A549 (cell line): ENCODE results near the gene CRADD. TPM values are rescaled to one million over a fixed set of nuclear protein-coding genes. Genes with fewer than 3 reads are reported as not detected.

Experiments
- ATAC-seq, 2 experiments: fragments of 200-7000 bp in 1 of 2; fragments of >200 bp in 1 of 2; cut with Nextera tagmentation in 1 of 2; cut with Tn5 transposase in 1 of 2; 3 replicates each; pipeline versions ENCODE4 v1.8.0 to v1.9.1; 2018 to 2020; ENCODE audit warnings: mild to moderate bottlenecking in 1 of 2, moderate library complexity in 1 of 2
- CTCF ChIA-PET: fragments of 300-600 bp; sonication (Branson Sonifier 250); formaldehyde crosslinking; extraction: SDS; loops from one replicate; lab custom pipeline; 2021; ENCODE audit warnings: antibody characterized with exemption, inconsistent platforms; lab: Yijun Ruan, JAX
- POLR2A ChIA-PET: fragments of 350-600 bp; formaldehyde crosslinking; extraction: SDS; loops from one replicate; lab custom pipeline; 2021; ENCODE audit warnings: antibody characterized with exemption, inconsistent platforms; lab: Yijun Ruan, JAX
- DNase-seq, 2 experiments: peaks; one replicate each; pipeline versions ENCODE4 v3.0.0 to v3.0.0-alpha.2; 2011 to 2016; ENCODE audit warnings: low read depth in 1 of 2, low spot score in 1 of 2
- FAIRE-seq: peaks from 2 replicates; lab custom pipeline; 2011; peaks lifted over from hg19 to GRCh38; lab: Jason Lieb, UNC
- H3K27ac ChIP-seq, 2 experiments: fragments of >200 bp; sonication (Bioruptor Twin); formaldehyde crosslinking; 3 replicates each; pipeline ENCODE4 v1.5.1; 2016 to 2017
- H3K4me1 ChIP-seq: fragments of >200 bp; sonication (Bioruptor Twin); formaldehyde crosslinking; 3 replicates; pipeline ENCODE4 v1.6.1; 2016
- H3K4me2 ChIP-seq: fragments of >200 bp; sonication (Bioruptor Twin); formaldehyde crosslinking; 3 replicates; pipeline ENCODE4 v1.6.1; 2016
- H3K4me3 ChIP-seq: fragments of >200 bp; sonication (Bioruptor Twin); formaldehyde crosslinking; 3 replicates; pipeline ENCODE4 v1.5.1; 2016
- H3K9me3 ChIP-seq: fragments of >200 bp; sonication (Bioruptor Twin); formaldehyde crosslinking; 3 replicates; pipeline ENCODE4 v1.6.1; 2016
- CBX8 ChIP-seq: fragments of 200-600 bp; sonication (generic); IDR thresholded peaks from 2 replicates; pipeline ENCODE4 v1.6.1; 2016
- CEBPB ChIP-seq, 2 experiments: fragments of >200 bp in 1 of 2; sonication (Bioruptor Twin) in 1 of 2; formaldehyde crosslinking in 1 of 2; IDR thresholded peaks; 2 replicates each; pipeline ENCODE4 v1.6.1; 2012 to 2016
- CHD2 ChIP-seq: fragments of 150-350 bp; IDR thresholded peaks from 2 replicates; pipeline ENCODE4 v1.6.1; 2014; ENCODE audit warnings: low read length; ENCODE audit not compliant: partially characterized antibody
- CHD4 ChIP-seq: fragments of 200-600 bp; sonication (generic); IDR thresholded peaks from 2 replicates; pipeline ENCODE4 v1.6.1; 2016; ENCODE audit warnings: antibody characterized with exemption, mild to moderate bottlenecking, borderline replicate concordance
- EHMT2 ChIP-seq: fragments of 200-600 bp; sonication (generic); IDR thresholded peaks from 2 replicates; pipeline ENCODE4 v1.6.1; 2016; ENCODE audit warnings: antibody characterized with exemption, low read depth, mild to moderate bottlenecking, moderate library complexity
- FOSL2 ChIP-seq, 2 experiments: fragments of 450-650 bp in 1 of 2; fragments of >200 bp in 1 of 2; sonication (Bioruptor Twin) in 1 of 2; formaldehyde crosslinking; IDR thresholded peaks; 2 replicates each; pipeline versions ENCODE4 v1.5.0 to v1.6.1; 2016 to 2020; ENCODE audit warnings: mild to moderate bottlenecking in 1 of 2, moderate library complexity in 1 of 2
- HEYL ChIP-seq: fragments of 250-450 bp; sonication (Bioruptor Pico); IDR thresholded peaks from 2 replicates; pipeline ENCODE4 v1.8.0; 2021; ENCODE audit warnings: mild to moderate bottlenecking, moderate library complexity
- HOXB13 ChIP-seq: fragments of 250-450 bp; sonication (Bioruptor Pico); IDR thresholded peaks from 2 replicates; pipeline ENCODE4 v1.5.0; 2020; ENCODE audit warnings: low read depth, mild to moderate bottlenecking, moderate library complexity
- JUN ChIP-seq, 2 experiments: fragments of >200 bp; sonication (Bioruptor Twin); formaldehyde crosslinking; IDR thresholded peaks; 2 replicates in 1 of 2; 3 replicates in 1 of 2; pipeline ENCODE4 v1.6.1; 2016 to 2017
- MAFK ChIP-seq: fragments of 450-650 bp; IDR thresholded peaks from 2 replicates; pipeline ENCODE4 v1.6.1; 2014; ENCODE audit not compliant: partially characterized antibody
- MAZ ChIP-seq: fragments of 150-350 bp; IDR thresholded peaks from 2 replicates; pipeline ENCODE4 v1.6.1; 2014; ENCODE audit warnings: antibody characterized with exemption, low read depth, low read length, borderline replicate concordance
- NFE2L2 ChIP-seq: fragments of 150-350 bp; conservative IDR thresholded peaks from 2 replicates; pipeline ENCODE4 v1.6.1; 2014; ENCODE audit warnings: low read length
- POLR2AphosphoS2 ChIP-seq: conservative IDR thresholded peaks from 2 replicates; pipeline ENCODE4 v1.6.1; 2012; ENCODE audit warnings: low read length, improper control_type of control experiment, inconsistent platforms
- RAD21 ChIP-seq, 2 experiments: fragments of >200 bp in 1 of 2; sonication (Bioruptor Twin) in 1 of 2; formaldehyde crosslinking in 1 of 2; IDR thresholded peaks in 1 of 2; conservative IDR thresholded peaks in 1 of 2; 2 replicates in 1 of 2; 3 replicates in 1 of 2; pipeline ENCODE4 v1.6.1; 2012 to 2018; ENCODE audit warnings: inconsistent platforms in 1 of 2
- SMC3 ChIP-seq: fragments of >200 bp; sonication (Bioruptor Twin); formaldehyde crosslinking; IDR thresholded peaks from 3 replicates; pipeline ENCODE4 v1.6.1; 2018; ENCODE audit warnings: inconsistent platforms
- TFCP2L1 ChIP-seq: fragments of 250-450 bp; sonication (Bioruptor Pico); IDR thresholded peaks from 2 replicates; pipeline ENCODE4 v1.5.0; 2021; ENCODE audit warnings: mild to moderate bottlenecking
- TP53 ChIP-seq: fragments of 250-450 bp; sonication (Bioruptor Pico); IDR thresholded peaks from 2 replicates; pipeline ENCODE4 v1.5.0; 2021; ENCODE audit warnings: mild to moderate bottlenecking, moderate library complexity
- ZFP36 ChIP-seq: fragments of 450-650 bp; IDR thresholded peaks from 2 replicates; pipeline ENCODE4 v1.6.1; 2014; ENCODE audit warnings: borderline replicate concordance; ENCODE audit not compliant: partially characterized antibody
- ZNF302 ChIP-seq: fragments of 250-450 bp; sonication (Bioruptor Pico); IDR thresholded peaks from 2 replicates; pipeline ENCODE4 v1.9.0; 2021; ENCODE audit warnings: inconsistent platforms, mild to moderate bottlenecking, moderate library complexity
- WGBS: methylation state at CpG from one replicate; pipeline ENCODE4 v1.1.6; 2017; ENCODE audit errors: missing lambda C conversion rate; 5-methylcytosine and 5-hydroxymethylcytosine counted together
- polyA plus RNA-seq, 4 experiments: library from polyadenylated mRNA; depleted of rRNA in 3 of 4; stranded (reverse); fragments of >200 nt; fragmentation: RNase III in 1 of 4; extraction: RNeasy Plus Mini Kit Qiagen cat#74134 plus additional on column Dnase treatment in 1 of 4; gene quantifications; 2 replicates in 3 of 4; 3 replicates in 1 of 4; pipeline ENCODE4 v1.2.3, GENCODE V29; 2011 to 2017
- TF ChIP-seq, protein P1 (sequence below): fragments of >200 bp; sonication (Bioruptor Twin); formaldehyde crosslinking; IDR thresholded peaks from 3 replicates; pipeline ENCODE4 v1.5.1; 2016
- TF ChIP-seq, protein P2 (sequence below): fragments of 450-650 bp; IDR thresholded peaks from 2 replicates; pipeline ENCODE4 v1.6.1; 2014; ENCODE audit warnings: antibody characterized with exemption
- TF ChIP-seq, protein P3 (sequence below): IDR thresholded peaks from 2 replicates; pipeline ENCODE4 v1.6.1; 2012
- TF ChIP-seq, protein P4 (sequence below): fragments of 150-350 bp; IDR thresholded peaks from 2 replicates; pipeline ENCODE4 v1.6.1; 2014; ENCODE audit warnings: low read depth, mild to moderate bottlenecking, low read length
- TF ChIP-seq, protein P5 (sequence below): IDR thresholded peaks from 2 replicates; pipeline ENCODE4 v1.6.1; 2012
- TF ChIP-seq, protein P6 (sequence below): IDR thresholded peaks from 2 replicates; pipeline ENCODE4 v1.6.1; 2012; ENCODE audit warnings: low read depth, borderline replicate concordance
- TF ChIP-seq, protein P7 (sequence below): fragments of 250-450 bp; sonication (Bioruptor Pico); IDR thresholded peaks from 2 replicates; pipeline ENCODE4 v1.5.0; 2020; ENCODE audit warnings: low read depth, mild to moderate bottlenecking, moderate library complexity

CRADD gene
- polyA plus RNA-seq, 2 of the 4 experiments (the other 2 are of a cell fraction): 13.2 to 23.0 TPM

DNA sequence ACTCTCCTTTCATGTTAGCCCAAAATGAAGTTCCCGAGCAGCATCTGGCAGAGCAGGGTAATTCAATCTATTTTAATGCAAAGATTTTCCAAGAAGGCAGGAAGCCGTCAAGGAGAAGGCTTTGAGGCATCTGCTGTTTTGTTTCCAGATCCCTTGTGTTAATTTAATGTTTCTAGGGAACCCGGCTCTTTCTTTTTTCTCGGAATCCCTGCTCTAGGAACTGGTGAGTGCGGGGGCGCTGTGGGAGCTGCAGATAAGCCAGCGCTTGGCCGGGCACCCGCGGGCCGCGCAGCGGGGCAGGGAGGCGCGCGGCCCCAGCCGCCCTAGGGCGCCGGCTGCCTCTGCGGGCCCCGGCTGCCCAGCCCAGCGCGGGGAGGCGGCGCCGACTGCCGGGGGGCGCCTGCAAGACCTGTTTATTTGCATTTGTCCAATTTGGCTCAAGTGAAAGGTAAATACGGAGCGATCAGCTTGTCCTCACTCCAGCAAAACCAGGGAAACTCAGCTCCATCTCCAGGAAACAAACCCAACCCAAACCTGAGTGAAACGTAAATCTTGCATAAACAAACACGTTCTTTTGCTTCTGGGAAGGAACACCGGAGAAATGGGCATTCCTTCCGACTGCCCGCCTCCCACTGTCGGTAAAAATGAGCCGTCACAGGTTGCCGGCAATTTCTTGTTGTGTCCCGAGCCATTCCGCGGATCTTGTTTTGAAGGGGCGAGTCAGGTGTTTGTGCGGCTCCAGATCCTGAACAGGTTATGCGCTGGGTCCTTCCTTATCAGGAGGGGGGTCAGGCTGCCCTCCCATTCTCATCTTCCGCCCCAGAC lies 65.1 kb downstream of the CRADD start (continued):
- TF ChIP-seq, protein P1, sequence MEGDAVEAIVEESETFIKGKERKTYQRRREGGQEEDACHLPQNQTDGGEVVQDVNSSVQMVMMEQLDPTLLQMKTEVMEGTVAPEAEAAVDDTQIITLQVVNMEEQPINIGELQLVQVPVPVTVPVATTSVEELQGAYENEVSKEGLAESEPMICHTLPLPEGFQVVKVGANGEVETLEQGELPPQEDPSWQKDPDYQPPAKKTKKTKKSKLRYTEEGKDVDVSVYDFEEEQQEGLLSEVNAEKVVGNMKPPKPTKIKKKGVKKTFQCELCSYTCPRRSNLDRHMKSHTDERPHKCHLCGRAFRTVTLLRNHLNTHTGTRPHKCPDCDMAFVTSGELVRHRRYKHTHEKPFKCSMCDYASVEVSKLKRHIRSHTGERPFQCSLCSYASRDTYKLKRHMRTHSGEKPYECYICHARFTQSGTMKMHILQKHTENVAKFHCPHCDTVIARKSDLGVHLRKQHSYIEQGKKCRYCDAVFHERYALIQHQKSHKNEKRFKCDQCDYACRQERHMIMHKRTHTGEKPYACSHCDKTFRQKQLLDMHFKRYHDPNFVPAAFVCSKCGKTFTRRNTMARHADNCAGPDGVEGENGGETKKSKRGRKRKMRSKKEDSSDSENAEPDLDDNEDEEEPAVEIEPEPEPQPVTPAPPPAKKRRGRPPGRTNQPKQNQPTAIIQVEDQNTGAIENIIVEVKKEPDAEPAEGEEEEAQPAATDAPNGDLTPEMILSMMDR: peak; percentile 88
- TF ChIP-seq HEYL (no peak), MAFK (no peak), RAD21 (conservative IDR thresholded peaks at IDR 0.05 in 1 of 2, IDR thresholded peaks at IDR 0.05 in 1 of 2) (peak; percentile 36 to 80), SMC3 (peak; percentile 83), ZFP36 (no peak), JUN (IDR thresholded peaks at IDR 0.05) (0 out of 5 replicates have a peak, but pooled peaks of 1 of the 2 experiments have one; percentile 24), ZNF302 (no peak), EHMT2 (no peak), CEBPB (IDR thresholded peaks at IDR 0.05) (no peak)
- TF ChIP-seq, protein P2, sequence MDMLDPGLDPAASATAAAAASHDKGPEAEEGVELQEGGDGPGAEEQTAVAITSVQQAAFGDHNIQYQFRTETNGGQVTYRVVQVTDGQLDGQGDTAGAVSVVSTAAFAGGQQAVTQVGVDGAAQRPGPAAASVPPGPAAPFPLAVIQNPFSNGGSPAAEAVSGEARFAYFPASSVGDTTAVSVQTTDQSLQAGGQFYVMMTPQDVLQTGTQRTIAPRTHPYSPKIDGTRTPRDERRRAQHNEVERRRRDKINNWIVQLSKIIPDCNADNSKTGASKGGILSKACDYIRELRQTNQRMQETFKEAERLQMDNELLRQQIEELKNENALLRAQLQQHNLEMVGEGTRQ: no peak
- TF ChIP-seq, protein P3, sequence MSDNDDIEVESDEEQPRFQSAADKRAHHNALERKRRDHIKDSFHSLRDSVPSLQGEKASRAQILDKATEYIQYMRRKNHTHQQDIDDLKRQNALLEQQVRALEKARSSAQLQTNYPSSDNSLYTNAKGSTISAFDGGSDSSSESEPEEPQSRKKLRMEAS: peak; percentile 46; the same call in 1 of the 2 replicates
- TF ChIP-seq, protein P4, sequence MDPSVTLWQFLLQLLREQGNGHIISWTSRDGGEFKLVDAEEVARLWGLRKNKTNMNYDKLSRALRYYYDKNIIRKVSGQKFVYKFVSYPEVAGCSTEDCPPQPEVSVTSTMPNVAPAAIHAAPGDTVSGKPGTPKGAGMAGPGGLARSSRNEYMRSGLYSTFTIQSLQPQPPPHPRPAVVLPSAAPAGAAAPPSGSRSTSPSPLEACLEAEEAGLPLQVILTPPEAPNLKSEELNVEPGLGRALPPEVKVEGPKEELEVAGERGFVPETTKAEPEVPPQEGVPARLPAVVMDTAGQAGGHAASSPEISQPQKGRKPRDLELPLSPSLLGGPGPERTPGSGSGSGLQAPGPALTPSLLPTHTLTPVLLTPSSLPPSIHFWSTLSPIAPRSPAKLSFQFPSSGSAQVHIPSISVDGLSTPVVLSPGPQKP: no peak

DNA sequence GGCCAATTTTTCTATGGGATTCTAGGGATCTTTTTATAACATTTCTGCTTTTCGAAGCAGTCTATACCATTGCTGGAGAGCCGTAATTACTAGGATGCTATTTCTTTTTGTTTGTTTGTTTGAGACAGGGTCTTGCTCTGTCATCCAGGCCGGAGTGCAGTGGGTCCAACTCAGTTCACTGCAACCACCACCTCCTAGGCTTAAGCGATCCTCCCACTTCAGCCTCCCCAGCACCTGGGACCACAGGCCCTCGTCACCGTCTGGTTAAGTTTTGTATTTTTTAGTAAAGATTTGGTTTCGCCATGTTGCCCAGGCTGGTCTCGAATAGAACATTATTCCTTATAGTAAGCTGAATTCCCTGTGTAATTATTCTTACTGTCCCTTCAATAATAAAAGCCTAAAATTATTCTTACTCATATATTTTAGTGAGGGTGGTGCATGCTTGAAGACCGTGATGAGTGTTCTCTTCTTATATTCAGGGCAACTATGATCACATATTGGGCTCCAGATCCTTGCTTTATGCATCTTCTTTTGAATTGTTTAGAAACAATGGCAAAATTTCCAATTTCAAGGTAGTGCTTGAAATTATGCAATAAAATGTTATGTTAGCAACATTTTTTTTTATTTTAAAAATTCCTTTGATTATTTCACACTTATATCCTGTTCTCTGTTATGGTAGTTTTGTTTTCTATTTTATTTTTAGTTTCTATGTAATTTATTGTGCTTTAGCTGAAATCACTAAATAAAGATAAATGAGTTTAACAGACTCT lies 66.2 kb downstream of the CRADD start:
- ATAC-seq (no peak), FAIRE-seq (no peak), DNase-seq (no peak)
- ChIA-PET CTCF (interaction anchor here (0.6 to 7.5 kb wide), 3 partner anchors 10 to 174 kb away, joined by 3 to 91 read pairs (median 3); partner anchors contain the start of gene SOCS2), POLR2A (no interaction called here)
- peak overlapping the region in 1 of 2 experiments; percentile 73; a peak in 2 of 6 replicates for H3K27ac ChIP-seq
- peaks cover 21% of the 10 kb centered on the region for H3K4me1 ChIP-seq
- H3K9me3 ChIP-seq: no peaks in the 10 kb centered on the region
- H3K4me3 ChIP-seq: no peak overlapping the region; the same call in 2 of the 3 replicates
- WGBS: 94% methylated on average over 9 of the region's 9 CpGs
- peak overlapping the region; percentile 86 for H3K4me2 ChIP-seq
- TF ChIP-seq NFE2L2 (no peak), HOXB13 (CRISPR knock-in tag) (no peak), TFCP2L1 (no peak), MAZ (no peak), FOSL2 (IDR thresholded peaks at IDR 0.05) (no peak), FOSL2 (CRISPR knock-in tag; IDR thresholded peaks at IDR 0.05) (no peak), CHD4 (no peak), POLR2AphosphoS2 (no peak), CHD2 (no peak), TP53 (no peak), CBX8 (no peak), HEYL (no peak)
- TF ChIP-seq, protein P5, sequence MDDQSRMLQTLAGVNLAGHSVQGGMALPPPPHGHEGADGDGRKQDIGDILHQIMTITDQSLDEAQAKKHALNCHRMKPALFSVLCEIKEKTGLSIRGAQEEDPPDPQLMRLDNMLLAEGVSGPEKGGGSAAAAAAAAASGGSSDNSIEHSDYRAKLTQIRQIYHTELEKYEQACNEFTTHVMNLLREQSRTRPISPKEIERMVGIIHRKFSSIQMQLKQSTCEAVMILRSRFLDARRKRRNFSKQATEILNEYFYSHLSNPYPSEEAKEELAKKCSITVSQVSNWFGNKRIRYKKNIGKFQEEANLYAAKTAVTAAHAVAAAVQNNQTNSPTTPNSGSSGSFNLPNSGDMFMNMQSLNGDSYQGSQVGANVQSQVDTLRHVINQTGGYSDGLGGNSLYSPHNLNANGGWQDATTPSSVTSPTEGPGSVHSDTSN: no peak
- TF ChIP-seq, protein P6, sequence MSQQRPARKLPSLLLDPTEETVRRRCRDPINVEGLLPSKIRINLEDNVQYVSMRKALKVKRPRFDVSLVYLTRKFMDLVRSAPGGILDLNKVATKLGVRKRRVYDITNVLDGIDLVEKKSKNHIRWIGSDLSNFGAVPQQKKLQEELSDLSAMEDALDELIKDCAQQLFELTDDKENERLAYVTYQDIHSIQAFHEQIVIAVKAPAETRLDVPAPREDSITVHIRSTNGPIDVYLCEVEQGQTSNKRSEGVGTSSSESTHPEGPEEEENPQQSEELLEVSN: no peak
- TF ChIP-seq, protein P7, sequence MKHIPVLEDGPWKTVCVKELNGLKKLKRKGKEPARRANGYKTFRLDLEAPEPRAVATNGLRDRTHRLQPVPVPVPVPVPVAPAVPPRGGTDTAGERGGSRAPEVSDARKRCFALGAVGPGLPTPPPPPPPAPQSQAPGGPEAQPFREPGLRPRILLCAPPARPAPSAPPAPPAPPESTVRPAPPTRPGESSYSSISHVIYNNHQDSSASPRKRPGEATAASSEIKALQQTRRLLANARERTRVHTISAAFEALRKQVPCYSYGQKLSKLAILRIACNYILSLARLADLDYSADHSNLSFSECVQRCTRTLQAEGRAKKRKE (CRISPR knock-in tag): no peak
